Measurements from ENCODE around the gene MED22.

DNA sequence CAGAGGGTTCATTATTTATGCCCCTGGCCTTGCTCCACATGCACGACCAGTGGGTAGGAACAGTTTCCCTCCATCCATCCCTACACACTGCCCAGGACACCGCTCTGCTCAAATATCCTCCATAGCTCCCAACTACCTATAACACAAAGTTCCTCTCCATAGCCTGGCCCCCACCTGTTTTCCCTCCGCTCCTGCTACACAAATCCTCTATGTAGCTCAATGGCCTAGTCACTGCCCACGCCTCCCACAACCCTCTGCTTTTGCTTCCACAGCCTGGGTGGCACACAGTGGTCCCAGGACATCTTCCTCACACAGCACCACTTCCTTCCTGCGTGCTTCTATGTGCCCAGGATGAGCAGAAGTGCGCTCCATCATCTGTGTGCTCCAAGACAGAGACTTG is 49.4 kb upstream of the MED22 start:
- TF ChIP-seq, protein P1, sequence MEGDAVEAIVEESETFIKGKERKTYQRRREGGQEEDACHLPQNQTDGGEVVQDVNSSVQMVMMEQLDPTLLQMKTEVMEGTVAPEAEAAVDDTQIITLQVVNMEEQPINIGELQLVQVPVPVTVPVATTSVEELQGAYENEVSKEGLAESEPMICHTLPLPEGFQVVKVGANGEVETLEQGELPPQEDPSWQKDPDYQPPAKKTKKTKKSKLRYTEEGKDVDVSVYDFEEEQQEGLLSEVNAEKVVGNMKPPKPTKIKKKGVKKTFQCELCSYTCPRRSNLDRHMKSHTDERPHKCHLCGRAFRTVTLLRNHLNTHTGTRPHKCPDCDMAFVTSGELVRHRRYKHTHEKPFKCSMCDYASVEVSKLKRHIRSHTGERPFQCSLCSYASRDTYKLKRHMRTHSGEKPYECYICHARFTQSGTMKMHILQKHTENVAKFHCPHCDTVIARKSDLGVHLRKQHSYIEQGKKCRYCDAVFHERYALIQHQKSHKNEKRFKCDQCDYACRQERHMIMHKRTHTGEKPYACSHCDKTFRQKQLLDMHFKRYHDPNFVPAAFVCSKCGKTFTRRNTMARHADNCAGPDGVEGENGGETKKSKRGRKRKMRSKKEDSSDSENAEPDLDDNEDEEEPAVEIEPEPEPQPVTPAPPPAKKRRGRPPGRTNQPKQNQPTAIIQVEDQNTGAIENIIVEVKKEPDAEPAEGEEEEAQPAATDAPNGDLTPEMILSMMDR (conservative IDR thresholded peaks at IDR 0.05; ENCODE audit: low read length), result no peak
- TF ChIP-seq EZH2phosphoT487 (IDR thresholded peaks at IDR 0.05; ENCODE audit: borderline replicate concordance), result no peak

Data from Loucy (cell line).